Lung microvascular endothelial cell (primary cell): ENCODE results near the gene CABP1. TPM values are rescaled to one million over a fixed set of nuclear protein-coding genes. Genes with fewer than 3 reads are reported as not detected.
A peak's percentile ranks its signal among the peaks of the same experiment; 100 is the strongest.

Experiments used
- DNase-seq, 2 donors: peaks; one replicate each; pipeline versions ENCODE4 v3.0.0 to v3.0.0-alpha.2; 2010; ENCODE audit warnings: low read depth in 2 of 2
- total RNA-seq: library from RNA; depleted of rRNA; stranded (reverse); fragments of >200 nt; gene quantifications from 2 replicates; pipeline ENCODE4 v1.2.1, GENCODE V29; 2014

CABP1 gene
- total RNA-seq, 1 donor from 2014 or later: not detected

- no peak for DNase-seq
These were observed 10.1 kb upstream of the CABP1 start for GRCh38 chr12:120630104-120630892.

DNA sequence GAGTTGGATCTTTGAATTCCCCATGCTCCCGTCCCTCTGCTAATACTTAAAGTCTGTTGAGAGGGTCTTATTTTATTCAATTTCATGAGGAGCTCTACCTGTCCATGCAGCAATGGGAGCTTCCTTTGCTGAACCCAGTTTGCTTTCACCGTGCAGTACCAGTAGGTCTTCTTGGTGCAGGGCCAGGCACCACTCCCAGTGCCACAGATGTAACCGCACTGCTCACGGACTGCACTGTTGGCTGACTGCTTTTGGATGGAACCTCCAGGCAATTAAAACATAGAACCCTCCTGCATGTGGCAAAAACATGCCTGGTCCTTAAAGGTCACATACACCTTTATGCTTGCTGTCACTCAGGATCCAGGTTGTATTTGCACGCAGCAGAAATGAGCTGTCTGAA lies 9.3 kb upstream of the CABP1 start:
- no peak for DNase-seq

DNA sequence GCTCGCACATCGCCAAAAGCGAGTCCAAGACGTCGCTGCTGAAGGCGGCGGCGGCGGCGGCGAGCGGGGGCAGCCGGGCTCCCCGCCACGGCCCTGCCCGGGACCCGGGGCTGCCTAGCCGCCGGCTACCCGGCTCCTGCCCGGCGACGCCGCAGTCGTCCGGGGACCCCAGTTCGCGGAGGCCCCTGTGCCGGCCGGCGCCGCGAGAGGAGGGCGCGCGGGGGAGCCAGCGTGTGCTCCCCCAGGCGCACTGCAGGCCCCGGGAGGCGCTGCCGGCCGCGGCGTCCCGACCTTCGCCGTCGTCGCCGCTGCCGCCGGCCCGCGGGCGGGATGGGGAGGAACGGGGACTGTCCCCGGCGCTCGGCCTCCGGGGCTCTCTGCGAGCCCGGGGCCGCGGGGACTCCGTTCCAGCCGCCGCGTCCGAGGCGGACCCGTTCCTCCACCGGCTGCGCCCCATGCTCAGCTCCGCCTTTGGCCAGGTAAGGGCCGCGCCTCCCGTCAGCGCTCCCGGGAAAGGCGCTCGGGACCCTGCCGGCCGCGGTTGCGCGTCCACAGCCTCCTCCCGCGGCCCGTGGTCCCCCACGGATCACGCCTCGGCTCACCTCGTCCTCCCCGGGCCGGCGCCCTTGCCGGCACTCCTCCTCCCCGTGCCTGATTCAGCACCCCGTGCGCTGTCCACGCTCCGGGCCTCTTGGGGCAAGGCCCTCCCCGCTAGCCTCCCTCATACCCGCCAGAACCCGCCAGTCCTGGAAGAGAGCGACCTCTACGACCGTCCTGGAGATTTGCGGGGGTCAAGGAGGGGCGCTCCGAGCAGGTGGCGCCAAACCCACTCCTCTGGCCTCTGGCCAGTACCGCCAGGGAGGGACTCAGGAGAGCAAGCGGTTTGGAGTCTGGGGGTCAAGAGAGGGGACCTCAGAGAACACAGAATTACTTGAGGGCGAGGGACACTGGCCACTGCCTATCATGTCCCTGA lies 721 bp downstream of the CABP1 start:
- DNase-seq: peak; percentile 62 to 76

GRCh38 chr12:120642121-120642520 lies 1.7 kb downstream of the CABP1 start:
- DNase-seq: no peak

DNA sequence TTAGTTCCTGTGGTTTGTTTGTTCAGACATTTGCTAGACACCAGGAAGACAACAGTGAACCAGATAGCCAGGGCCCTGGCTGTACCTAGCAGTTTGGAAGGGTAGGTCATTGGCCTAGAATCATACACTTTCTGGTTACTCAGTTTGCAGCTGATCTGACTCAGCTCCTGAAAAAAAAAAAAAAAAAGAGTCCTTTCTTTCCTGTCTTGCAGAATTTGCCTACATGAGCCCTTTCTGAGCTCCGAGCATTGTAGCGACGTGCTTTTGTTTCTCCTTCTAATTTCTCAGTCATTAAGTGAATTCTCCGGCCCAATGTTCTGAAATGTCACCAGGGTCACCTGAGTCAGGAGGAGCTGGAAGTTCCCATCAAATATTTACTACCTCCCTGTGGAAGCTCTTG lies 2.4 kb downstream of the CABP1 start:
- DNase-seq: no peak

DNA sequence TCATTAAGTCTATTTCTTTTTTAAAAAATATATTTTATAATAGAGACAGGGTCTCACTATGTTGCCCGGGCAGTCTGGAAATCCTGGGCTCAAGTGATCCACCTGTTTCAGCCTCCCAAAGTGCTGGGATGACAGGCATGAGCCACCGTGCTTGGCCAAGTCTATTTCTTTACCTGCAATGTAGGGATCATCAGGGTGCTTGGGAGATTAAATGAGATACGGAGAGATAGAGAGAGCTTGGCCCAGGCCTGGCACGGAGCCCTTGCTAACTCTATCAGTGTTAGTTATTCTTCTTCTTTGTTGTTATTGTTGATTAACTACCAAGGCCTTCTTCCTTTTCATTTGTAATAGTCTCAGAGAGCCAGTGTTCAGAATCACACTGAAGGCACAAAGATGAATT lies 3.1 kb downstream of the CABP1 start:
- DNase-seq: no peak

- DNase-seq: no peak
These were observed 5.6 kb downstream of the CABP1 start for GRCh38 chr12:120646044-120646443.

DNA sequence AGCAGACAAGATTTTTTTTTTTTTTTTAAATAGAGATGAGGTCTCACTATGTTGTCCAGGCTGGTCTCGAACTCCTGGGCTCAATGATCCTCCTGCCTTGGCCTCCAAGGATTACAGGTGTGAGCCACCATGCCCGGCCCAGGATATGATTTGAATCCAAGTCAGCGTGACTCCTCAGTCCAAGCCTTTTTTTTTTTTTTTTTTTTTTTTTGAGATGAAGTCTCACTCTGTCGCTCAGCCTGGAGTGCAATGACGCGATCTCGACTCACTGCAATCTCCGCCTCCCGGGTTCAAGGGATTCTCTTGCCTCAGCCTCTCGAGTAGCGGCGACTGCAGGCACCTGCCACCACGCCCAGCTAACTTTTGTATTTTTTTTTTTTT lies 6.9 kb downstream of the CABP1 start:
- no peak for DNase-seq

GRCh38 chr12:120649442-120650232 lies 9.2 kb downstream of the CABP1 start:
- no peak for DNase-seq

- DNase-seq: no peak
These were observed 9.8 kb downstream of the CABP1 start for GRCh38 chr12:120650233-120650690.

GRCh38 chr12:120651821-120652220 lies 11.4 kb downstream of the CABP1 start:
- DNase-seq: no peak

- no peak for DNase-seq
These were observed 12.4 kb downstream of the CABP1 start for GRCh38 chr12:120652656-120653435.

- no peak for DNase-seq
These were observed 13.2 kb downstream of the CABP1 start for GRCh38 chr12:120653611-120654010.

GRCh38 chr12:120654656-120655055 lies 14.2 kb downstream of the CABP1 start:
- no peak for DNase-seq

GRCh38 chr12:120656008-120656407 lies 15.6 kb downstream of the CABP1 start:
- no peak for DNase-seq

GRCh38 chr12:120658286-120659150 lies 18.1 kb downstream of the CABP1 start:
- no peak for DNase-seq

- DNase-seq: no peak
These were observed 18.7 kb downstream of the CABP1 start for GRCh38 chr12:120659151-120659525.

GRCh38 chr12:120661432-120661831 lies 21.0 kb downstream of the CABP1 start:
- no peak for DNase-seq

- DNase-seq: no peak
These were observed 22.5 kb downstream of the CABP1 start for GRCh38 chr12:120662879-120663278.

DNA sequence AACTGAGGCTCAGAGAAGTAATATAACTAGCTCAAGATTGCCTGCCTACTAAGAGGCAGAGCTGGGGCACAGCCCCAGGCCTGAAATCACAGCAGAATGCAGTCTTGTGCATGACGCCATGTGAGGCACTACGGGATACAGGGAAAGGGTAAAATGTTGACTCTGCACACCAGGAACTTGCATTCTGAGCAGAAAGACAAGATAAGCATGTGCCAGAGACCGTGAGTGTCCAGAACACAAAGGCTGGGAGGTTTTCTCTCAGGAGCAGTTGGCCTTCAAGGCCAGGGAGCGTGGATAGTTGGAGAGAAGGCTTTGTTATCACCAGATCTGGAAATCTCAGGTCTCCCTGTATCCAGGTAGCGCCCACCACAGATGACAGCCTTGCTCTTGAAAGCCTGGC lies 23.3 kb downstream of the CABP1 start:
- no peak for DNase-seq
